ENCODE measurements around the gene DEDD2.

DNA sequence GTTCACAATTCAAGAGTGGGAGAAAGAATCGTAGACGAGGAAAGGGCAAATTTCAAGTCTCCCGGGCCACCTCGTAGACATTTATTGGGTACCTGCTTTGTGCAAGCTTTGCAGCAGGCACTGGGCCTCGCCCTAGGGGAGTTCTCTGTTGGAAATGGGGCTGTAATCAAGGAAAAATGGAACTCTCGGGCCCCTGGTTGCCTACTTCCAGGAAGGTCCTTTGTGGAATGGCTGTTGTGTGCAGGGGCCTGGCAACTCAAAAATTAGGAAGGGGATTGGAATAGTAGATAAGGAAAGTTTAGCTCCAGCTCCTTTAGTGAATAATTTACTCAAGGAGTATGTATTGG, 3.2 kb upstream of the DEDD2 start:
- TF ChIP-seq, protein P1, sequence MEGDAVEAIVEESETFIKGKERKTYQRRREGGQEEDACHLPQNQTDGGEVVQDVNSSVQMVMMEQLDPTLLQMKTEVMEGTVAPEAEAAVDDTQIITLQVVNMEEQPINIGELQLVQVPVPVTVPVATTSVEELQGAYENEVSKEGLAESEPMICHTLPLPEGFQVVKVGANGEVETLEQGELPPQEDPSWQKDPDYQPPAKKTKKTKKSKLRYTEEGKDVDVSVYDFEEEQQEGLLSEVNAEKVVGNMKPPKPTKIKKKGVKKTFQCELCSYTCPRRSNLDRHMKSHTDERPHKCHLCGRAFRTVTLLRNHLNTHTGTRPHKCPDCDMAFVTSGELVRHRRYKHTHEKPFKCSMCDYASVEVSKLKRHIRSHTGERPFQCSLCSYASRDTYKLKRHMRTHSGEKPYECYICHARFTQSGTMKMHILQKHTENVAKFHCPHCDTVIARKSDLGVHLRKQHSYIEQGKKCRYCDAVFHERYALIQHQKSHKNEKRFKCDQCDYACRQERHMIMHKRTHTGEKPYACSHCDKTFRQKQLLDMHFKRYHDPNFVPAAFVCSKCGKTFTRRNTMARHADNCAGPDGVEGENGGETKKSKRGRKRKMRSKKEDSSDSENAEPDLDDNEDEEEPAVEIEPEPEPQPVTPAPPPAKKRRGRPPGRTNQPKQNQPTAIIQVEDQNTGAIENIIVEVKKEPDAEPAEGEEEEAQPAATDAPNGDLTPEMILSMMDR (conservative IDR thresholded peaks at IDR 0.05): no peak
- TF ChIP-seq EZH2 (IDR thresholded peaks at IDR 0.05; ENCODE audit: low read depth): no peak
